ENCODE measurements around the gene OR51I1. TPM values are rescaled to one million over a fixed set of nuclear protein-coding genes. Genes with fewer than 3 reads are reported as not detected.

Gene OR51I1
- total and polyA plus RNA-seq, 2 experiments from 2014 or later: not detected

GRCh38 chr11:5476186-5476819 lies 35.0 kb upstream of the OR51I1 start:
- Histone ChIP-seq H3K4me1 (ENCODE audit: insufficient read depth) (no peaks in the 10 kb centered on the region), H3K9me3 (ENCODE audit: low read depth) (no peaks in the 10 kb centered on the region), H3K9me2 (replicated peaks; ENCODE audit: insufficient read depth) (no peaks in the 10 kb centered on the region), H3K27me3 (peaks cover 5% of the 10 kb centered on the region), H3K79me2 (no peaks in the 10 kb centered on the region), H3K4me2 (no peak overlapping the region), H3K4me3 (no peak overlapping the region), H3K36me3 (replicated peaks; ENCODE audit: insufficient read depth, low read depth) (no peaks in the 10 kb centered on the region), H4K20me1 (ENCODE audit: insufficient read depth, poor library complexity, severe bottlenecking) (no peaks in the 10 kb centered on the region), H2AFZ (no peak overlapping the region), H3K27ac (no peak overlapping the region)
- peak; percentile 77 for DNase-seq (ENCODE audit: low spot score)
- 42% methylated on average over 2 of the region's 2 CpGs for WGBS (ENCODE audit: low lambda C conversion rate, missing lambda C conversion rate)
- TF ChIP-seq, protein P1, sequence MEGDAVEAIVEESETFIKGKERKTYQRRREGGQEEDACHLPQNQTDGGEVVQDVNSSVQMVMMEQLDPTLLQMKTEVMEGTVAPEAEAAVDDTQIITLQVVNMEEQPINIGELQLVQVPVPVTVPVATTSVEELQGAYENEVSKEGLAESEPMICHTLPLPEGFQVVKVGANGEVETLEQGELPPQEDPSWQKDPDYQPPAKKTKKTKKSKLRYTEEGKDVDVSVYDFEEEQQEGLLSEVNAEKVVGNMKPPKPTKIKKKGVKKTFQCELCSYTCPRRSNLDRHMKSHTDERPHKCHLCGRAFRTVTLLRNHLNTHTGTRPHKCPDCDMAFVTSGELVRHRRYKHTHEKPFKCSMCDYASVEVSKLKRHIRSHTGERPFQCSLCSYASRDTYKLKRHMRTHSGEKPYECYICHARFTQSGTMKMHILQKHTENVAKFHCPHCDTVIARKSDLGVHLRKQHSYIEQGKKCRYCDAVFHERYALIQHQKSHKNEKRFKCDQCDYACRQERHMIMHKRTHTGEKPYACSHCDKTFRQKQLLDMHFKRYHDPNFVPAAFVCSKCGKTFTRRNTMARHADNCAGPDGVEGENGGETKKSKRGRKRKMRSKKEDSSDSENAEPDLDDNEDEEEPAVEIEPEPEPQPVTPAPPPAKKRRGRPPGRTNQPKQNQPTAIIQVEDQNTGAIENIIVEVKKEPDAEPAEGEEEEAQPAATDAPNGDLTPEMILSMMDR (IDR thresholded peaks at IDR 0.05; ENCODE audit: poor library complexity): peak; percentile 74
- TF ChIP-seq EZH2 (IDR thresholded peaks at IDR 0.05; ENCODE audit: borderline replicate concordance): no peak
- no peak for TF ChIP-seq EZH2phosphoT487 (IDR thresholded peaks at IDR 0.05; ENCODE audit: low read depth, severe bottlenecking, unreplicated experiment)

DNA sequence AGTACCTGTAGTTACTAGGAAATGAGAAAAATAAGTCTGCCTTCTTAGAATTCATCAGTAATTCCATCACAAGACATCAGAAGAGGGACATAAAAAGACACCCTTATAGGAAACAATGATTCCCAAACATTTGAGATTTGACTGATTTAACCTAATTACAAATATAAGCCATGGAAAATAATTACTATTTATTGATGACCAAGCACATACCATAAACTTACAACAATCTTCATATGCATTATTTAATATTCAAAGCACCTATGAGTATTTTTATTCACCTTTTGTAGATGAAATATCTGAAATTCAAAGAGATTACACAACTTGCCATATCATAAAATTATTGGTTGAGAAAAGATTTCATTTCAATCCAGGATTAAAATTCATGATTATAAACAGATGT lies 32.6 kb upstream of the OR51I1 start:
- no peaks in the 10 kb centered on the region for H3K4me1 ChIP-seq (ENCODE audit: insufficient read depth)
- no peak for TF ChIP-seq EZH2 (IDR thresholded peaks at IDR 0.05; ENCODE audit: borderline replicate concordance)
- TF ChIP-seq, protein P1 (IDR thresholded peaks at IDR 0.05; ENCODE audit: poor library complexity): no peak
- TF ChIP-seq EZH2phosphoT487 (IDR thresholded peaks at IDR 0.05; ENCODE audit: low read depth, severe bottlenecking, unreplicated experiment): no peak
- H3K36me3 ChIP-seq (replicated peaks; ENCODE audit: insufficient read depth, low read depth): no peaks in the 10 kb centered on the region
- H3K27ac ChIP-seq: no peak overlapping the region
- no peak overlapping the region for H2AFZ ChIP-seq
- H3K4me3 ChIP-seq: no peak overlapping the region
- H3K9me2 ChIP-seq (replicated peaks; ENCODE audit: insufficient read depth): no peaks in the 10 kb centered on the region
- H3K4me2 ChIP-seq: no peak overlapping the region
- no peaks in the 10 kb centered on the region for H3K79me2 ChIP-seq
- no peaks in the 10 kb centered on the region for H4K20me1 ChIP-seq (ENCODE audit: insufficient read depth, poor library complexity, severe bottlenecking)
- peaks cover 5% of the 10 kb centered on the region for H3K27me3 ChIP-seq
- H3K9me3 ChIP-seq (ENCODE audit: low read depth): no peaks in the 10 kb centered on the region
- DNase-seq (ENCODE audit: low spot score): no peak

DNA sequence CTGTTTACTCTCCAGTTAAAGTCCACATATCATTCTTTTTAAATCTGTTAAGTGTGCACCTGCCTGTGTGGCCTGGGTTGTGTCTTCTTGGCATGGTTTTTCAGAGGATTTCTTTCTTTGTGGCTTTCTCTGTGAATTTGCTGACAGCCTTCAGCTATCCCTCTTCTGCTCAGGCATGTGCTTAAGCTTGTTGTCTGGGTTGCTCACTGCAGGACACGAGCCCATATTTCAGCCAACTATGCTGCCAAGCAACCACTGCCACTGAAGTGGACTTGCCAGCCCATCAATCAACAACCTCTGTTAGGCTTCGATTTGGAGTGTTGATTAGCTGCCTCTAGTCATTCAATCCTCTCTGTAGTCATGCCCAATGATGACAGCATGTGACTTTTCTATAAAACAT lies 26.2 kb upstream of the OR51I1 start:
- H2AFZ ChIP-seq: no peak overlapping the region

More for the DNA sequence above, 26.2 kb upstream of the OR51I1 start:
- Histone ChIP-seq H3K4me2 (no peak overlapping the region), H3K27me3 (peaks cover 2% of the 10 kb centered on the region), H4K20me1 (ENCODE audit: insufficient read depth, poor library complexity, severe bottlenecking) (no peaks in the 10 kb centered on the region), H3K27ac (no peak overlapping the region), H3K36me3 (replicated peaks; ENCODE audit: insufficient read depth, low read depth) (no peaks in the 10 kb centered on the region), H3K9me3 (ENCODE audit: low read depth) (no peaks in the 10 kb centered on the region), H3K9me2 (replicated peaks; ENCODE audit: insufficient read depth) (no peaks in the 10 kb centered on the region), H3K4me3 (no peak overlapping the region), H3K4me1 (ENCODE audit: insufficient read depth) (no peaks in the 10 kb centered on the region), H3K79me2 (no peaks in the 10 kb centered on the region)
- no peak for DNase-seq (ENCODE audit: low spot score)
- TF ChIP-seq, protein P1 (IDR thresholded peaks at IDR 0.05; ENCODE audit: poor library complexity): no peak
- TF ChIP-seq EZH2phosphoT487 (IDR thresholded peaks at IDR 0.05; ENCODE audit: low read depth, severe bottlenecking, unreplicated experiment) (no peak), EZH2 (IDR thresholded peaks at IDR 0.05; ENCODE audit: borderline replicate concordance) (no peak)
- 79% methylated on average over 2 of the region's 2 CpGs for WGBS (ENCODE audit: low lambda C conversion rate, missing lambda C conversion rate)
